ENCODE data around the gene HEXIM2. TPM values are rescaled to one million over a fixed set of nuclear protein-coding genes. Genes with fewer than 3 reads are reported as not detected.

The HEXIM2 gene
- total and polyA plus RNA-seq, 2 of the 13 experiments (the other 11 are each of a cell fraction or from before 2014, with no cell fraction given): 27.1 to 32.4 TPM

GRCh38 chr17:45172541-45173286 lies 11.0 kb downstream of the HEXIM2 start (continued):
- TF ChIP-seq NFE2L1 (CRISPR knock-in tag; IDR thresholded peaks at IDR 0.05; ENCODE audit: borderline replicate concordance) (no peak), WIZ (CRISPR knock-in tag; IDR thresholded peaks at IDR 0.05) (peak; percentile 76; the same call in 1 of the 2 replicates), ETV6 (CRISPR knock-in tag; conservative IDR thresholded peaks at IDR 0.05) (peak; percentile 45; the same call in 1 of the 2 replicates), PAWR (CRISPR knock-in tag; IDR thresholded peaks at IDR 0.05; ENCODE audit: borderline replicate concordance) (0 out of 2 replicates have a peak, but pooled peaks have one; percentile 64), MED1 (CRISPR knock-in tag; IDR thresholded peaks at IDR 0.05) (peak; percentile 78), ARNTL (CRISPR knock-in tag; IDR thresholded peaks at IDR 0.05) (peak; percentile 65; the same call in 1 of the 2 replicates), ZNF121 (CRISPR knock-in tag; IDR thresholded peaks at IDR 0.05) (peak; percentile 39; the same call in 1 of the 2 replicates), ZNF160 (CRISPR knock-in tag; IDR thresholded peaks at IDR 0.05) (0 out of 2 replicates have a peak, but pooled peaks have one; percentile 4), AGO1 (IDR thresholded peaks at IDR 0.05; ENCODE audit: low read depth, low read length, poor library complexity, severe bottlenecking) (peak; percentile 18), ZNF792 (CRISPR knock-in tag; IDR thresholded peaks at IDR 0.05) (peak; percentile 82), TAF1 (CRISPR knock-in tag; IDR thresholded peaks at IDR 0.05) (peak; percentile 88), CBFB (CRISPR knock-in tag; IDR thresholded peaks at IDR 0.05) (peak; percentile 56; the same call in 1 of the 2 replicates), ZNF746 (CRISPR knock-in tag; IDR thresholded peaks at IDR 0.05) (peak; percentile 98), ZNF362 (CRISPR knock-in tag; IDR thresholded peaks at IDR 0.05; ENCODE audit: borderline replicate concordance) (peak; percentile 72; the same call in 1 of the 2 replicates), ZNF335 (CRISPR knock-in tag; IDR thresholded peaks at IDR 0.05) (peak; percentile 30; the same call in 1 of the 2 replicates), ZNF567 (CRISPR knock-in tag; IDR thresholded peaks at IDR 0.05; ENCODE audit: borderline replicate concordance) (no peak), ZBTB7A (CRISPR knock-in tag; IDR thresholded peaks at IDR 0.05) (peak; percentile 79; the same call in 1 of the 2 replicates), SMARCC2 (IDR thresholded peaks at IDR 0.05) (no peak), SMAD3 (CRISPR knock-in tag; IDR thresholded peaks at IDR 0.05) (peak; percentile 35; the same call in 1 of the 2 replicates)
- TF ChIP-seq, protein P1, sequence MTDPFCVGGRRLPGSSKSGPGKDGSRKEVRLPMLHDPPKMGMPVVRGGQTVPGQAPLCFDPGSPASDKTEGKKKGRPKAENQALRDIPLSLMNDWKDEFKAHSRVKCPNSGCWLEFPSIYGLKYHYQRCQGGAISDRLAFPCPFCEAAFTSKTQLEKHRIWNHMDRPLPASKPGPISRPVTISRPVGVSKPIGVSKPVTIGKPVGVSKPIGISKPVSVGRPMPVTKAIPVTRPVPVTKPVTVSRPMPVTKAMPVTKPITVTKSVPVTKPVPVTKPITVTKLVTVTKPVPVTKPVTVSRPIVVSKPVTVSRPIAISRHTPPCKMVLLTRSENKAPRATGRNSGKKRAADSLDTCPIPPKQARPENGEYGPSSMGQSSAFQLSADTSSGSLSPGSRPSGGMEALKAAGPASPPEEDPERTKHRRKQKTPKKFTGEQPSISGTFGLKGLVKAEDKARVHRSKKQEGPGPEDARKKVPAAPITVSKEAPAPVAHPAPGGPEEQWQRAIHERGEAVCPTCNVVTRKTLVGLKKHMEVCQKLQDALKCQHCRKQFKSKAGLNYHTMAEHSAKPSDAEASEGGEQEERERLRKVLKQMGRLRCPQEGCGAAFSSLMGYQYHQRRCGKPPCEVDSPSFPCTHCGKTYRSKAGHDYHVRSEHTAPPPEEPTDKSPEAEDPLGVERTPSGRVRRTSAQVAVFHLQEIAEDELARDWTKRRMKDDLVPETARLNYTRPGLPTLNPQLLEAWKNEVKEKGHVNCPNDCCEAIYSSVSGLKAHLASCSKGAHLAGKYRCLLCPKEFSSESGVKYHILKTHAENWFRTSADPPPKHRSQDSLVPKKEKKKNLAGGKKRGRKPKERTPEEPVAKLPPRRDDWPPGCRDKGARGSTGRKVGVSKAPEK (CRISPR knock-in tag; IDR thresholded peaks at IDR 0.05; ENCODE audit: borderline replicate concordance): peak; percentile 26; the same call in 1 of the 2 replicates
- TF ChIP-seq, protein P2, sequence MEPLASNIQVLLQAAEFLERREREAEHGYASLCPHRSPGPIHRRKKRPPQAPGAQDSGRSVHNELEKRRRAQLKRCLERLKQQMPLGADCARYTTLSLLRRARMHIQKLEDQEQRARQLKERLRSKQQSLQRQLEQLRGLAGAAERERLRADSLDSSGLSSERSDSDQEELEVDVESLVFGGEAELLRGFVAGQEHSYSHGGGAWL (CRISPR knock-in tag; IDR thresholded peaks at IDR 0.05): peak; percentile 55; the same call in 1 of the 2 replicates
- TF ChIP-seq, protein P3, sequence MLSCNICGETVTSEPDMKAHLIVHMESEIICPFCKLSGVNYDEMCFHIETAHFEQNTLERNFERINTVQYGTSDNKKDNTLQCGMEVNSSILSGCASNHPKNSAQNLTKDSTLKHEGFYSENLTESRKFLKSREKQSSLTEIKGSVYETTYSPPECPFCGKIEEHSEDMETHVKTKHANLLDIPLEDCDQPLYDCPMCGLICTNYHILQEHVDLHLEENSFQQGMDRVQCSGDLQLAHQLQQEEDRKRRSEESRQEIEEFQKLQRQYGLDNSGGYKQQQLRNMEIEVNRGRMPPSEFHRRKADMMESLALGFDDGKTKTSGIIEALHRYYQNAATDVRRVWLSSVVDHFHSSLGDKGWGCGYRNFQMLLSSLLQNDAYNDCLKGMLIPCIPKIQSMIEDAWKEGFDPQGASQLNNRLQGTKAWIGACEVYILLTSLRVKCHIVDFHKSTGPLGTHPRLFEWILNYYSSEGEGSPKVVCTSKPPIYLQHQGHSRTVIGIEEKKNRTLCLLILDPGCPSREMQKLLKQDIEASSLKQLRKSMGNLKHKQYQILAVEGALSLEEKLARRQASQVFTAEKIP (CRISPR knock-in tag; IDR thresholded peaks at IDR 0.05; ENCODE audit: borderline replicate concordance): no peak
- TF ChIP-seq, protein P4, sequence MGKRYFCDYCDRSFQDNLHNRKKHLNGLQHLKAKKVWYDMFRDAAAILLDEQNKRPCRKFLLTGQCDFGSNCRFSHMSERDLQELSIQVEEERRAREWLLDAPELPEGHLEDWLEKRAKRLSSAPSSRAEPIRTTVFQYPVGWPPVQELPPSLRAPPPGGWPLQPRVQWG (CRISPR knock-in tag; IDR thresholded peaks at IDR 0.05; ENCODE audit: borderline replicate concordance, low read depth): no peak
